COLO668 (cell line): ENCODE results near the gene CCDC68.
A peak's percentile ranks its signal among the peaks of the same experiment; 100 is the strongest.

Experiments
- DNase-seq: peaks from one replicate; lab custom pipeline; 2025; ENCODE audit not compliant: unreplicated experiment; lab: John Stamatoyannopoulos, UW

CCDC68 gene

DNA sequence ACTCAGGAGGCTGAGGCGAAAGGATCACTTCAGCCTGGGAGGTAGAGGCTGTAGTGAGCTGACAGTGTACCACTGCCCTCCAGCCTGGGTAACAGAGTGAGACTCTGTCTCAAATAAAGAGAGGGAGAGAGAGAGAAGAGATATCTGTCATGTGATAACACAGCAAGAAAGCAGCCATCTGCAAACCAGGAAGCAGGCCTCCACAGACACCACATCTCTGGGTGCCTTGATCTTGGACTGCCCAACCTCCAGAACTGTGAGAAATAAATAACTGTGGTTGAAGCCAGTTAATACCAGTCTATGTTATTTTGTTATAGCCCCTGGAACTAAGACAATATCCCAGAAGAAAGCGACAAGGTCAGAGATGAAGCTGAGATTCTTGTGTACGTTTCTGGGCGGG is 2.6 kb upstream of the CCDC68 start:
- DNase-seq = no peak

DNA sequence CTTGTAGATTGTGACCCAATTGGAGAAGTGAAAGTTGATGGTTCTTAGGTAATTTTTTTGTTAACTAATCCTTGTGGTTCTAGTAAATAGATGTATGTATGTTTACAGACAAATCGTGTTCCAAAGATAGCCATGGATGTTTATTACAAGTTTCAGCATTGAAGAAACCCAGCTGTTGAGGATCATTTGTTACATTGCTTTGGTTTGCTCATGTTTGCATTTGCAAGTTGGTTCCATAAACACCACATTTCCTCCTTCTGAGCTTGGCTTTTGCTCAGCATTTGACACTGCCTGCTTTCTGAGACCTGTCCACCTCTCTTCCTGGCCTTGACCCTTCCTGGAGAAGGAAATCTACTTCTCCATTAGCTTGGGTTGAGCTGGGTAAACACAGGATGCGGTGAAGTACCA is 1.8 kb upstream of the CCDC68 start:
- DNase-seq = no peak

DNA sequence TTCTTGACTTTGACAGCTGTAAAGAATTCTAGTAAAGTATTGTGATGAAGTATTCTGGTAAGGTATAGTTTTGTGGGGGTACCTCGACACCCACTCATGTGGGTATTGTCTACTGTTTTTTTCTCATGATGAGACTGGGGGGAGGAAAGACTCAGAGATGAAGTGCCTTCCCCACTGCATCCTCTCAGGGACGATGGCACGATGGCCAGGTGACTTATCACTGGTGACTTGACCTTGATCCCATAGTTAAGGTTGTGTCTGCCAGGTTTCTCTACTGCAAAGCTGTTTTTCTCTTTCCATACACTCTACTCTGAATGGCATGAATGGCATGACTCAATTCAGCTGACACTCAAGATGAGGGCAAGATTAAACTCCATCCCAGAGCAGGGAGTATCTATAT is 936 bp upstream of the CCDC68 start:
- DNase-seq = no peak

DNA sequence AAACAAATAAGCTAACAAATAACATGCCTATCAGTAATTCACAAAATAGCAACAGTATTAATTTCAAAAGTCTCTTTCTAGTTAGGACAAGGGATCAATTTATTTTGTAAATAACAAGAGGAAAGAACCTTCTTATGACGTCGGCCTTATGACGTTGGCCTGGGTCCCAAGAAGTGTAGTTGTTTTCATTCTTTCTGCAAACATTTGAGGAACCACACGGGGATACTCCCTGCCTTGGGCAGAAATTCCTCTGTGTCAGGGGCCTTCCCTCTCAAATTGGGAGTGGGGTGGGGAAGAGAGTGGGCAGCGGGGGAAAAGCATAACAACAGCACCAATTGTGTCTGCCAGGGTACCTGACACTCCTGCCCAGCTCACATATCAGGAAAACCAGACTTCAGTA is 1.3 kb downstream of the CCDC68 start:
- DNase-seq = no peak

DNA sequence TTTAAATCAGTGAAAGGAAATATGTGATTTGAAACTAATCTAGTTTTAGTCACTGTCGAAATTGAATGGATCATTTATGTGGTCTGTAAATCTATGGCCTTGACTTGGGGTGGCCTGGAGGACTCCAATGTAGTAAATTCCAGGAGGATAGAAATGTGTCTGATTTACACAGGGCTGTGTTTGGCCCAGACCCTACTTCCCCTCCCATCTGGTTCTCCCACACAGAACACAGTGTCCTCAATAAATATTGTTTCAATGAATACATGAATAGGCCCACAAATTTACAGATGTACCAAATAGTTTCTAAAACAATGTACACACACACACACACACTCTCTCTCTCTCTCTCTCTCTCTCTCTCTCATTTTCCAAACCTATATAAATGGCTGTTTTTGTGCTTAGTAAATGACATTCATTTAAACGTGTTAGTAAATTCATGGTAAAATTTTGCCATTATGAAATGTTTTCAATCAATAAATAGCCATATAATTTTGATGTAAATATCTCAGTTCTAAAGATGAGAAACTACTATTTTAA is 1.9 kb downstream of the CCDC68 start:
- no peak for DNase-seq

DNA sequence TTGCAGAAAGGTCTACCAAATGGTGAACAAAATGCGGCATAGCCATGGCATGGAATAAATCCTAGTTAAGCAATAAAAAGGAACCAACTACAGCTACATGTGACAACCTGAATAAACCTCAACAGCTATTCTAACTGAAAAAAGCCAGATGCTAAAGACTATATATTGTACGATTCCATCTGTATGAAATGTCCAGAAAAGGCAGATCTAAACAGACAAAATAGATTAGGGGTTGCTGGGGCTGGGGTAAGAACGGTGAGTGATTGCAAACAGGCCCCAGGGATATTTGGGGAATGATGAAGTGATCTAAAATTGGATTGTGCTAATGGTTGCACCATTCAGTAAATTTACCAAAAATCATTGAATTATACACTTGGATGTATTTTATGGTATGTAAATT is 2.8 kb downstream of the CCDC68 start:
- DNase-seq = no peak

DNA sequence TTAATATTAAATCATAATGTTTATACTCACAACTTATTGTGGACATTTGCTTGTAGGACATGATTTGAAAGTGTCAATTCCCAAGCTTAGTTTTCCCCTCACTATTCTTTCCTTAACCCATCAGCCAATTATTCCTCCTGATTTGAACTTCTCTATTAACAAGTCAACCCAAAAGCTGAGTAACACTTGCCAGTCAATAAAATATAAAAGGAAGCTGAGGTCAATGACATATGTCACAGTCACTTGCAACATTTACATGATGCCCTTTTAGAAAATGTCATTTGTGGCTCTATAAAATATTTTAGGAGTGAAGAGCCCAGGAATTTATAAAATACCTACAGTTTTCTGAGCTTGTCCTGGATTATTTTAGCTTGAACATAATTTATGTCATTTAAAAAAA is 7.2 kb downstream of the CCDC68 start:
- no peak for DNase-seq

DNA sequence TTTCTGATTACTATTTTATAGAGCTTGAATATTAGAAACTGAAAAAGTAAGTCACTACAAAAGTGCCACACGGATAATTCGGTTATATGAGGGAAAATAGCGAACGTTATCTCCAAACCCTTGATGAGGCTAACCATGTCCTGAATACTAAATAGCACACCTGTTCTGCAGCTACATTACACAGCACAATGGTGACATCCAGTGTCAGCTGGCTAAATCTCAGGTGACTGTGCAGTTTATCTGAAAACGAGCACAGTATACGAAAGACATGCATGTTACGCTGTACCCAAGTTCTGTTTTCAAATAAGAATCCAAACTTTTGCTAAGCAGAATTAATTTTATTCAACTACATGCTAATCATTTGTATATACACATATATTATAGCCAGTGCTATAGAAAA is 9.0 kb downstream of the CCDC68 start:
- peak; percentile 42 for DNase-seq

DNA sequence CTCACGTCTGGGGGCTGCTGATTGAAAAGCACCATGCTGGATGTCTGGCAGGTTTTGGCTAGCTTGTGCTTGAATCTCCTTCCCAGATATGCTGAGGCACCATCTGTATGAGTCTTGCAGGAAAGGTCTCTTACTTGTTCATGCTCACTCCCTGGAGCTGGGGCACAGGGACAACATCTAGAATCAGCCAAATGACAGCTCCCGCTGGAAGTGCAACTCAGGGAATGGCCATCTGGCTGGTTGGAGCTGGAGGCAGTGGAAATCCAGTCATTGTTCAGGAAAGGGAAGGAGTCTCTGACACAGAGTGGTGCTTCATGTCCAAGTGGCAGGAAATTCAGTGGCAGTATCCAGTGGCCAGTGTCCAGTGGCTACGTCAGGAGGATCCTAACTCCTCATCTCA is 9.7 kb downstream of the CCDC68 start:
- DNase-seq = no peak

DNA sequence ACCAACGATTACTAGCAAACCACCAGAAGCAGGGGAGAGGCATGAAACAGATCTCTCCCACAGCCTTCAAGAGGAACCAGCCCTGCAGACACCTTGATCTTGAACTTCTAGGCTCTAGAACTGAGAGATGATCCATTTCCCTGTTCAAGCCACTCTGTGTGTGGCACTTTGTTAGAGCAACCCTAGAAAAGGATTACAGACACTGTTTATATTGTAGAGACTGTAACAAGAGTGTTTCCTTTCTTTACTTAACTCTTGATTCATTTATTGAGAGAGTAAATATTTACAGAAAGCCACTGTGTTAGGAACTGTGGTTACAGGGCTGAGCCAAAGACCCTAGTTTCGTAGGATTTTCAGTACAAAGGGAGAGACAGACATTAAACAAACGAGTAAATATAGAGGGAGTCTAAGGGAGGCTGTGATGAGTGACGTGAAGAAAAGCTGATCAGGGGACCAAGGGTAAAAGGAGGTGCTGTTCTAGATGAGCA is 10.9 kb downstream of the CCDC68 start:
- peak; percentile 37 for DNase-seq

DNA sequence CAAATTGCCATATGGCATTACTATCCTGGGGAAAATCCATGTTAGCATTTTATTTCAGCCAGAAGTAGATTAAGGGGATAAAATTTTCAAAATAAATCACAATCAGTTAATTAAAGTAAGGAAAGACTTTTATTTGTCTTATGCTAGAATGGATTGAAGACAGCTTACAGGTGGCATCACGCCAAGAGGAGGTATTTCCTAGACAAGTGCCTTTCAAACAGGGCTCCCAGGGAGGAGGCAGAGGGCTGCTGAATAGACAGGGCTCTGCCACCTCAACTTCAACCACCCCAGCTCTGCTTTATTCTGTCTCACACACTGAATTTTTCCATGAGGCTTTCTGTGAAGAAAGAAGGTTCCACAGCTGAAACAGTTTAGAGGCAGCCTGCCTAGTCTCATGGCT is 12.2 kb downstream of the CCDC68 start:
- DNase-seq = peak; percentile 20

DNA sequence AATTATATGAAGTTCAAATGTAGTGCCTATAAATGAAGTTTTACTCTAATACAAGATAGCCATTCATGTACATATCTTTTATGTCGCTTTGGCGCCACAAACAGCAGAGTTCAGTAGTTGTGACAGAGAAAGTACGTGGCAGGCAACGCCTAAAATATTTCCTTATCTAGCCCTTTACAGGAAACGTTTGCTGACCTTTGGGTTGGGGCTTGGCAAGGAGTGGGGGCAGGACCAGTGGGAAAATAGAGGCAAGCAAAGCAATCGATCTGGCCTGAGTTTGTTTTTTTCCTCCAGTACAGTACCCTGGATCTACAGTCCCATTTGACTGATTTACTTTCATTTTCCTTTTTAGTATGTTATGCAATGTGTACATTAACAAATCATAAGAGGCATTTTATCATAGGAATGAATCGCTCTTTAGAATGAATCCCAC is 13.1 kb downstream of the CCDC68 start:
- no peak for DNase-seq

DNA sequence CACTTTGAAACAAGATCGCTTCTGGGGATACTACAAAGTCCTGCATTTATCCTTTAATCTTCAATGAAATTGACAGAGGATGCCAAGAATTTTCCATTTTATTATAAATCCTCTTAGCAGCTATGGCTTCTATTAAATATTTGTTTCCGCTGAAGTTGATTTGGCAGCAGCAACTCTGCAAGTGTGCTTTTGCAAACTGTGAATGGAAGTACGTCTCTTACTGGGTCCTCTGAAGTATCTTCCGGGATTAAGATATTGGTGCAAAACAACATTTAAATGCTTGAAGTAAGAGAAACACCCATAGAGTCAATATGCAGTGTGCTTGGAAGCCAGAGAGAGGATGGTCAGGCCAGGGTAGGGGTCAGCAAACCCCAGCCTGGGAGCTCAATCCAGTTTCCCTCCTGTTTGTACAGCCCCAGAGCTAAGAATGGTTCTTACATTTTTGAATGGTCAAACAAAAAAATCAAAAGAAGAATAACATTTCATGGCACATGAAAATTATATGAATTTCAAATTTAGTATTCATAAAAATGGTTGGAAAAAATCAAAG is 13.6 kb downstream of the CCDC68 start:
- DNase-seq = no peak

DNA sequence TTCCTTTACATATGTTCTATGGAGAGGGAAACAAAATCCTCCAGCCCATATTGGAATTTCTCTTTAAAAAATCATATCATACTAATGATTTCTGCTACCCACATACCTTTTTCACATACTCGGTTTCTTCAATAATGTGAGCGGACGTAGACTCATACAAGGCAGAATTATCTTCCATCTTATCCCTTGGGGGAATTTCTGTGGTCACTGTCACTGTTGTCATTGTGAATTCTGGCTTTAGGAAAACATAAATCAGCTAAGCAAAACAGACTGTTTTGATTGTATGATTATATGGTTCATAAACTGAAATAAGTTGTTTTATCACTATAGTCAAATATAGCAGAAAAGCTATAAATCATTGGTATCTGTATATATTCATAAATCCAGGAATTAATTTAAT is 16.7 kb downstream of the CCDC68 start:
- DNase-seq = no peak

DNA sequence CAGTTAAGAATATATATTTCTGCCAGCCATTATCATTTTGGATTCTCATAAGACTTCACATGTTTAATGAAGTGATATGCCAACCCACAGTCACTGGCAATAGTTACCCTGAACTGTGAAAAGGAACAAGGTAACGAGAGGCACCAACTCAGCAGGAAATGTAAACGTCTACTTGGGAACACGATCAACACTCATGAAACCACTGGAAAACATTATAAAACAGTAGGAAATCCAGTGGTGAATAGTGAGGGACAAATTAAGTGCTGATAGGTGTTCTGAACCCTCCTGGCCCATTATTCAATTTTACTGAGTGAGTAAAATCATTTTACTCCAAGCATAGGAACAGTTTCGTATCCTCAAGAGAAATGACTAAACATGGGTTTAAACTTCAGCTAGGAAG is 17.1 kb downstream of the CCDC68 start:
- no peak for DNase-seq

DNA sequence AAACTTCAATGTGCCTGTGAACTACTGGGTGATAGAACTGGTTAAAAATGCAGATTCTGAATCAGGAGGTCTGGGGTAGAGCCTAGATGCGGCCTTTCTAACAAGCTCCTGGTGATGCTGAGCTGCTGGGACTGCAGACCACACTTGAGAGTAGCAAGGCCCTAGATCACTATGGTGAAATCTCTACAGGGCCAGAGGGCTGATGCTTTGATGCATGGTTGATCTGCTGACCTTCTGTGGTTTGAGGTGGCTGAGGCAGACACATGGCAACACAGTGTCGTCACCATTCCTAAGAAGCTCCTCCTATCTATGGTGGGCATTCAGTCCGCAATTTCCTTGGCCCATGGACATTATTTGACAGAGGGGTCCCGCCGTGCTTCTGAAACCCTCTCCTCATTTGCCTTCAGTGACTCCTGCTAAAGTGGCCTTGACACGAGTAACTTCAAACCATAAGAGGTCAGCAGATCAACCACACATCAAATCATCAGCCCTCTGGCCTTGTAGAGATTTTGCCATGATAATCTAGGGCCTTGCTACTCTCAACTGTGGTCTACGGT is 19.8 kb downstream of the CCDC68 start:
- no peak for DNase-seq

DNA sequence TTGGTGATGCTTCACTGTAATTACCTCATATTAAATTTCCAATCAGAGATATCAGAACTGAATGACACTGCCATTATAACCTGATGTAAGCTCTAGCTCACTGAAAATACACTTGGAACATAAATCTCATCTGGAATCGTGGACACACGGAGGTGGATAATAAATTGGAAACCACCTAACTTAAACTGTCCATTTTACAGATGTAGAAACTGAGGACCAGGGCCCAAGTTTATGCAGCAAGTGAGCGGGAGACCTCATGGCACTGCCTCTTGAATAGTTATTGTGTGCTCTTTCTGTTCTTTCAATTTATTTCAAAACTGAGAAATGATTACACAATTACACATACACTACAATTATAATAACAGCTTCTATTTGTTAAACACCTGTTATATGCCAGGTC is 20.8 kb downstream of the CCDC68 start:
- DNase-seq = no peak

DNA sequence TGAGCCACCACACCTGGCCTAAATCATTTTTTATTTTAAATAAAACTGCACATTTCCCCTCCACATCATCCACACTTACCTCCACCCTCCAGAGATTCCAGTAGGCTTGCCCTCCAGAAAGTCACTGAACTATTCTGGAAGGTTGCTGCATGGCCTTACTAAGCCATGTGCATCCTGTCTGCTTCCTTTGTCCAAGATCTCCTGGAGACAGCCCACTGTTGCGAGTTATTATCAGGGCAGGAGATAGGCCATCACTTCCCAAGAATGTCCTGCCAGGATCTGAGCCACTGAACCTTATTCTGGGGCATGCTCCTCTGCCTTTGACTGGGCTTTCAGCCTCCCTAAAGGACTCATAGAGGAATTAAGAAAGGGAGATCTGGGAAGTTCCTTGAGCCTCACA is 26.8 kb downstream of the CCDC68 start:
- no peak for DNase-seq

DNA sequence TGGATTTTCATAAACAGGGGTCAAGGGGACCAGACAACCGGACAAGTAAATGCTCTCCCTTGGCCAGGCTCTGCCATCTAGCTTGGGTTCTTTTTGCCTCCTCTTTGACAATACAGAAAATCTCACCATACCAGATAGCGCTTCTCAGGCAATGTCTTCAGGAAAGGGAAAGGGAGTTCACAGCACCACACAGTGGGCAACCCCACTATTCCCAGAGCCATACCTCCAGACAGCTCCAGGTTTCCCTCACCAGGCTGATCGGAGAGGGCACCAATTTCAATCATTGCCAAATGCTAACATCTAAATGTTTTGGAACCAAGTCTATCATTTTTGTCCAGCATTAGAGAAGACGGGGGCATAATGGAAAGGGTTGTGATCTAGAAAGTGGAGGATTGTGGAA is 28.1 kb downstream of the CCDC68 start:
- DNase-seq = no peak

DNA sequence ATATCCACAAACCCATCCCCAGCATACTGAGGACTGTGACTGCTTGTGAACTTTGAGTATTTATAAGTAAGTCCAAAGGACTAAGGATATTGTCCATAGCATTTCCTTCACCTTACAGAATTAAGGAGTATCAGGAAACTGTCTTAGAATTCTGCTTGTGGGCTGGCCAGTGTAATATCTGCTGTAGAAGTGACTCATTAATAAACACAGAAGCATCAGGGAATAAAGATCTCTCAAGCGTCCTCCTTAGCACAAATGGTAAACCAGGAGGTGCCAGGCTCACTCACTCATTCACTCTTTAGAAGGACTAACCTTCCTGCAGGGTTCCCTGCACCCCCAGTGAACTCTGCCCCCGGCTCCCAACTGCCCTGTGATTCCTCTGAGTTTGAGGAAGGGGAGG is 31.0 kb downstream of the CCDC68 start:
- DNase-seq = no peak

DNA sequence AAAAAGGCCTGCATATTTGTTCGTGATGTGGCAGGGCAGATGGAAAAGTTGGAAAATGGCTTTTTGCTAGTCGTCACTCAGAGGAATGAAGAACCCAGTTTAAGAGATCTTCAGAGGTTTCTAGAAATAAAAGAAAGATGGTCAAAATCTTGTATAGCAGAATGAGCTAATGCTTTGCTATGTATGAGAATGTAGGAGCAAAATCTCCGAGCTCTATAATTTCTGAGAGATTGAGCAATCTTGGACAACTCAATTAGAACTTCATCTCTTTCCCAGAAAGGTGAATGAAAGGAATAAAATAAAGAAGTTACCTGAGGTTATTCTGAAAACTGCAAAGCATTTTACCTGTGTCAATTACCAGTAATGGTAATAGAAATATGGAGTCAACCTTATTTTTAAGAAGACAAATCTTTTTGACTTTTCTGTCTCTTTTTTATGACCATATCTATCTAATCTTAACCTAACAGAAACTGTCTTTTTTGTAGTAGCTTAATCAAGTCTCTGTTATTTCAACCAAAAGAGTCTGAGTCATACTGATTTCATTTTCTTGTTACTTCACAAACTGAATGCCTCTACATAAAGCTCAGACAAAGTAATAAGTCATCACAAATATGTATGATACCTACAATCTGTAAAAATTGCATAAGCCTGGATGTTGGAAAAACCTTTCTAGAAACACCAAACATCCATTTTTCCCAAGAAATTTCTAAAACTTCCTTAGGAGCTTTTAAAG is 32.5 kb downstream of the CCDC68 start:
- DNase-seq = no peak

DNA sequence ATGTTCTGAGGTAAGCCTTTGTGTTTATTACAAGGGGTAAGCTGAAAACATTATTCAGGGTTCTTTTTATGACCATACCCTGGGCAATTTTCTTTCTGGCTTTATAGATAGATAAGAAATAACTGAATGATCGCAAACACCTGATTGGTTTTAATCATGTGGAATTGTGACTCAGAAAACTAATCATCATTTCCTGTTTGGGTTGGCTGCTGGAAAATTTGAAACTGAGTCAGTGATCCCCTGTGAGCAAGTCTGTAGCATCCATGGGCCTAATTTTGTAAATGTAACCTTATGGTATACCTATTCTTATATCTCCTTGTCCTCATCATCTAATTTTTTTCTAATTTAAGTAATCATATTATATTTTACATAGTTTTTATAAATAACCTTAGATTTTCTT is 34.3 kb downstream of the CCDC68 start:
- DNase-seq = no peak
